Smooth muscle cell (in vitro differentiated cells): Measurements from ENCODE around the gene LMAN2. TPM values are rescaled to one million over a fixed set of nuclear protein-coding genes. Genes with fewer than 3 reads are reported as not detected.
A peak's percentile ranks its signal among the peaks of the same experiment; 100 is the strongest.

ENCODE experiments used
- DNase-seq: peaks from one replicate; lab custom pipeline; 2025; ENCODE audit not compliant: unreplicated experiment; lab: John Stamatoyannopoulos, UW
- H2AFZ ChIP-seq: fragments of 200-600 bp; sonication (generic); 2 replicates; pipeline ENCODE4 v1.6.0; 2016; ENCODE audit warnings: antibody characterized with exemption, low read depth, mild to moderate bottlenecking
- H3F3A ChIP-seq: fragments of 200-600 bp; sonication (generic); 2 replicates; pipeline ENCODE4 v1.6.0; 2017; ENCODE audit warnings: antibody characterized with exemption, low read depth
- H3K27ac ChIP-seq: fragments of 200-600 bp; sonication (generic); 2 replicates; pipeline ENCODE4 v1.5.1; 2016; ENCODE audit warnings: low read depth, mild to moderate bottlenecking
- H3K27me3 ChIP-seq: fragments of 200-600 bp; sonication (generic); 2 replicates; pipeline ENCODE4 v1.6.1; 2016; ENCODE audit warnings: low read depth, mild to moderate bottlenecking
- H3K36me3 ChIP-seq: fragments of 200-600 bp; sonication (generic); 2 replicates; pipeline ENCODE4 v1.5.1; 2016; ENCODE audit warnings: low read depth
- H3K4me1 ChIP-seq: fragments of 200-600 bp; sonication (generic); 2 replicates; pipeline ENCODE4 v1.5.1; 2016; ENCODE audit warnings: low read depth
- H3K4me2 ChIP-seq: fragments of 200-600 bp; sonication (generic); 2 replicates; pipeline ENCODE4 v1.6.0; 2016; ENCODE audit warnings: mild to moderate bottlenecking
- H3K4me3 ChIP-seq: fragments of 200-600 bp; sonication (generic); 2 replicates; pipeline ENCODE4 v1.5.1; 2016; ENCODE audit warnings: mild to moderate bottlenecking
- H3K79me2 ChIP-seq: fragments of 200-600 bp; sonication (generic); 2 replicates; pipeline ENCODE4 v1.6.0; 2016; ENCODE audit warnings: low read depth, mild to moderate bottlenecking
- H3K9ac ChIP-seq: fragments of 200-600 bp; sonication (generic); 2 replicates; pipeline ENCODE4 v1.6.0; 2016; ENCODE audit warnings: low read depth
- H3K9me3 ChIP-seq: fragments of 200-600 bp; sonication (generic); replicated peaks from 2 replicates; pipeline ENCODE4 v1.5.1; 2016; ENCODE audit warnings: low read depth
- H4K20me1 ChIP-seq: fragments of 200-600 bp; sonication (generic); 2 replicates; pipeline ENCODE4 v1.6.0; 2016; ENCODE audit warnings: low read depth
- CTCF ChIP-seq: fragments of 200-600 bp; sonication (generic); IDR thresholded peaks from 2 replicates; pipeline ENCODE4 v1.5.1; 2017; ENCODE audit warnings: borderline replicate concordance, mild to moderate bottlenecking, antibody characterized with exemption; ENCODE audit not compliant: insufficient read depth, poor library complexity, severe bottlenecking
- WGBS: methylation state at CpG from one replicate; pipeline ENCODE4 v1.1.7; 2016; ENCODE audit warnings: low lambda C conversion rate; 5-methylcytosine and 5-hydroxymethylcytosine counted together
- polyA plus RNA-seq: library from polyadenylated mRNA; unstranded; fragments of >200 nt; fragmentation: Nextera tagmentation; extraction: Ambion mirVana; gene quantifications from 2 replicates; pipeline ENCODE4 v1.2.1, GENCODE V29; 2016
- total RNA-seq: library from RNA; depleted of rRNA; stranded (reverse); fragments of >200 nt; gene quantifications from 2 replicates; pipeline ENCODE4 v1.2.3, GENCODE V29; 2014

Gene LMAN2
- total and polyA plus RNA-seq, 2 experiments from 2014 or later, result 241 to 253 TPM

DNA sequence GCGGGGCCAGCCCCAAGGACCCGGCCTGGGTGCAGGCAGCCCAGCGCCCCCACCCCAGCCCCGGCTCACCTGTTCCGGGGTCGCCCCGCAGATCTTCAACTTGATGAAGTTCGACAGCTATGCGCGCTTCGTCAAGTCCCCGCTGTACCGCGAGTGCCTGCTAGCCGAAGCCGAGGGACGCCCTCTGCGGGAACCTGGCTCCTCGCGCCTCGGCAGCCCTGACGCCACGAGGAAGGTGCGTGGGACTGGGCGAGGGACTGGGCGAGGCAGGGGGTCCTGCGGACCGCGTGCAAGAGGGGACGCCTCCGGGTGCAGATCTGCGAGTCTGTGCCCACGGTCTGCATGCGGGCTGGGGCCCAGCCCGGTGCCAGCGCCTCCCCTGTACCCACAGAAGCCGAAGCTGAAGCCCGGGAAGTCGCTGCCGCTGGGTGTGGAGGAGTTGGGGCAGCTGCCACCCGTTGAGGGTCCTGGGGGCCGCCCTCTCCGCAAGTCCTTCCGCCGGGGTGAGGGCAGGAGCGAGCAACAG, 15.9 kb upstream of the LMAN2 start:
- peak overlapping the region; percentile 95 for H3K4me2 ChIP-seq
- H3F3A ChIP-seq, result peaks cover 7% of the 10 kb centered on the region
- H4K20me1 ChIP-seq, result no peaks in the 10 kb centered on the region
- H3K27ac ChIP-seq, result no peak overlapping the region
- H3K79me2 ChIP-seq, result no peaks in the 10 kb centered on the region
- H3K9me3 ChIP-seq, result no peaks in the 10 kb centered on the region
- no peak for TF ChIP-seq CTCF
- peak overlapping the region; percentile 99 for H2AFZ ChIP-seq
- no peaks in the 10 kb centered on the region for H3K36me3 ChIP-seq
- peaks cover 24% of the 10 kb centered on the region for H3K4me1 ChIP-seq
- H3K4me3 ChIP-seq, result peak overlapping the region; percentile 65
- DNase-seq, result no peak
- 29% methylated on average over 39 of the region's 46 CpGs for WGBS
- H3K9ac ChIP-seq, result no peak overlapping the region
- no peaks in the 10 kb centered on the region for H3K27me3 ChIP-seq

DNA sequence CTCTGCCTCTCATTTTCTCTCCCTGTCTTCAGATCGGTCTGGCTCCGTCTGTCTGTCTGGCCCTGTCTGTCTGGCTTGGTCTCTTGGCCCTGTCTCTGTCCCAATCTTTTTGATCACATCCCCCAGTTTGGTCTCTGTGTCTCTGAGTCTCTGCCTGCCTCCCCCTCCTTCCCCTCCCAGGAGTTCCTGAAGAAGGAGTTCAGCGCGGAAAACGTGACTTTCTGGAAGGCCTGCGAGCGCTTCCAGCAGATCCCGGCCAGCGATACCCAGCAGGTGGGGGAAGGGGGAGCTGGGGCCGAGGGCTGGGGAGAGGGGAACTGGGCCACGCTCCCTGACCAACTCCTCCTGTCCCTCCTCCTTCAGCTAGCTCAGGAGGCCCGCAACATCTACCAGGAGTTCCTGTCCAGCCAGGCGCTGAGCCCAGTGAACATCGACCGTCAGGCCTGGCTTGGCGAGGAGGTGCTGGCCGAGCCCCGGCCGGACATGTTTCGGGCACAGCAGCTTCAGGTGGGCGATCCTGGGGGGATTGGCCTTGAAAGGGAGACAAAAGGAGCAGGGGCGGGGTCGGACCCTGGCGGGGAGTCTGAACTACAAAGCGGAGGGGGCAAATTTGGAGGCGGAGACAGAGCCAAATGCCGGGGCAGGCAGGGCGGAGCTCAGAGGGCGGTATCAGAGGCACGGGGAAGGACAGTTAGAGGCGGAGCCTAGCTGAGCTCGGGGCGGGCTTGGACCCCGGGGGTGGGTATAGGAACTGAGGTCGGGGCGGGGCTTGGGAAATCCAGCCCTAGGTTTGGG, 15.3 kb upstream of the LMAN2 start:
- H3K79me2 ChIP-seq, result no peaks in the 10 kb centered on the region
- H4K20me1 ChIP-seq, result no peaks in the 10 kb centered on the region
- H3K4me3 ChIP-seq, result peak overlapping the region; percentile 65
- no peaks in the 10 kb centered on the region for H3K9me3 ChIP-seq
- H2AFZ ChIP-seq, result peak overlapping the region; percentile 99
- H3F3A ChIP-seq, result peaks cover 7% of the 10 kb centered on the region
- peak overlapping the region; percentile 46 for H3K27ac ChIP-seq
- peaks cover 25% of the 10 kb centered on the region for H3K4me1 ChIP-seq
- H3K9ac ChIP-seq, result peak overlapping the region; percentile 50
- no peaks in the 10 kb centered on the region for H3K36me3 ChIP-seq
- H3K27me3 ChIP-seq, result no peaks in the 10 kb centered on the region
- no peak for TF ChIP-seq CTCF
- WGBS, result 7% methylated on average over 26 of the region's 36 CpGs
- peak; percentile 72 for DNase-seq
- peak overlapping the region; percentile 95 for H3K4me2 ChIP-seq

GRCh38 chr5:177365845-177366527, 14.5 kb upstream of the LMAN2 start:
- H3K4me3 ChIP-seq, result peak overlapping the region; percentile 65
- H3K9ac ChIP-seq, result no peak overlapping the region
- H3K4me1 ChIP-seq, result peaks cover 25% of the 10 kb centered on the region
- no peak overlapping the region for H3K27ac ChIP-seq
- no peaks in the 10 kb centered on the region for H3K36me3 ChIP-seq
- DNase-seq, result no peak
- H3F3A ChIP-seq, result peaks cover 7% of the 10 kb centered on the region
- no peaks in the 10 kb centered on the region for H3K27me3 ChIP-seq
- H3K4me2 ChIP-seq, result peak overlapping the region; percentile 95
- H2AFZ ChIP-seq, result peak overlapping the region; percentile 99
- no peaks in the 10 kb centered on the region for H3K79me2 ChIP-seq
- no peak for TF ChIP-seq CTCF
- no peaks in the 10 kb centered on the region for H3K9me3 ChIP-seq
- WGBS, result 68% methylated on average over 14 of the region's 14 CpGs
- no peaks in the 10 kb centered on the region for H4K20me1 ChIP-seq
